PC-9 (cell line): ENCODE data around the gene MYCT1.

Experiments used
- EZH2 ChIP-seq: fragments of 200-600 bp; sonication (generic); IDR thresholded peaks from 2 replicates; pipeline ENCODE4 v1.8.0; 2017; ENCODE audit warnings: antibody characterized with exemption, low read depth
- TF ChIP-seq, protein P1 (sequence below): fragments of 200-600 bp; sonication (generic); conservative IDR thresholded peaks from 2 replicates; pipeline ENCODE4 v1.6.1; 2017; ENCODE audit warnings: mixed run types, antibody characterized with exemption, mild to moderate bottlenecking, moderate library complexity

DNA sequence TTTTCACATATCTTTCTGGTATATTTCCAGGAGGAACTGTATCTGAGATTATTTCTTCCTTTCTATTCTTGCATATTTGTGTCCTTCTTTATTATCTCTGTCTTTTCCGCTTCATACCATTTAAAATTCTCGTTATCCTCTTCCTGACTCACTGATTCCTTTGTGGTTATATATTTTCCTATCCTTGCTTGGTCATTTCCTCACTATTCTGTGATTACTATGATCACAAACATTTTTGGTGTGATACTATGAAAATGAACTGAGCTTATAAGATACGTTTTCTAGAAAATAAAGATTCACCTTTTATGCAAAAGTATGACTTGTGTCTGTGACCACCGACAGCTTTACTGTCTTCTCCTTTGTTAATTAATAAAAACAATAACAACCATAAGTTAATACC is 26.5 kb upstream of the MYCT1 start:
- TF ChIP-seq, protein P1, sequence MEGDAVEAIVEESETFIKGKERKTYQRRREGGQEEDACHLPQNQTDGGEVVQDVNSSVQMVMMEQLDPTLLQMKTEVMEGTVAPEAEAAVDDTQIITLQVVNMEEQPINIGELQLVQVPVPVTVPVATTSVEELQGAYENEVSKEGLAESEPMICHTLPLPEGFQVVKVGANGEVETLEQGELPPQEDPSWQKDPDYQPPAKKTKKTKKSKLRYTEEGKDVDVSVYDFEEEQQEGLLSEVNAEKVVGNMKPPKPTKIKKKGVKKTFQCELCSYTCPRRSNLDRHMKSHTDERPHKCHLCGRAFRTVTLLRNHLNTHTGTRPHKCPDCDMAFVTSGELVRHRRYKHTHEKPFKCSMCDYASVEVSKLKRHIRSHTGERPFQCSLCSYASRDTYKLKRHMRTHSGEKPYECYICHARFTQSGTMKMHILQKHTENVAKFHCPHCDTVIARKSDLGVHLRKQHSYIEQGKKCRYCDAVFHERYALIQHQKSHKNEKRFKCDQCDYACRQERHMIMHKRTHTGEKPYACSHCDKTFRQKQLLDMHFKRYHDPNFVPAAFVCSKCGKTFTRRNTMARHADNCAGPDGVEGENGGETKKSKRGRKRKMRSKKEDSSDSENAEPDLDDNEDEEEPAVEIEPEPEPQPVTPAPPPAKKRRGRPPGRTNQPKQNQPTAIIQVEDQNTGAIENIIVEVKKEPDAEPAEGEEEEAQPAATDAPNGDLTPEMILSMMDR = no peak
- TF ChIP-seq EZH2 = no peak
